GM18868 (cell line): ENCODE measurements around the gene ZNF514.
A peak's percentile ranks its signal among the peaks of the same experiment; 100 is the strongest.
"Not testable (repeated sequence)": the region's sequence is repeated elsewhere in the genome, so short reads cannot be mapped to it uniquely, and the experiment has no call there.

Experiments used
- ATAC-seq: cut with Tn5 transposase; IDR thresholded peaks from one replicate; pipeline ENCODE4 v1.9.1; 2021; ENCODE audit warnings: mild to moderate bottlenecking, moderate library complexity; ENCODE audit not compliant: unreplicated experiment

The ZNF514 gene

GRCh38 chr2:95159690-95160449 is at the start of gene ZNF514:
Gene ZNF514, minus strand, starts transcription at chr2:95159848. Its CDS starts 6,595 bp downstream, at chr2:95153253.
- ATAC-seq, result peak; percentile 92

- no peak for ATAC-seq
Measured at GRCh38 chr2:95208106-95208505, 48.5 kb upstream of the ZNF514 start.

- peak; percentile 97 for ATAC-seq
Measured at GRCh38 chr2:95207111-95207961, 47.7 kb upstream of the ZNF514 start, which contains the start of gene ZNF892. Gene ZNF892, plus strand, starts transcription at chr2:95207521. Its CDS starts 295 bp downstream, at chr2:95207816.

GRCh38 chr2:95206096-95206495 is 46.4 kb upstream of the ZNF514 start:
- no peak for ATAC-seq

- ATAC-seq, result no peak
Measured at GRCh38 chr2:95204396-95204795, 44.7 kb upstream of the ZNF514 start.

- ATAC-seq, result no peak
Measured at GRCh38 chr2:95203911-95204310, 44.3 kb upstream of the ZNF514 start.

DNA sequence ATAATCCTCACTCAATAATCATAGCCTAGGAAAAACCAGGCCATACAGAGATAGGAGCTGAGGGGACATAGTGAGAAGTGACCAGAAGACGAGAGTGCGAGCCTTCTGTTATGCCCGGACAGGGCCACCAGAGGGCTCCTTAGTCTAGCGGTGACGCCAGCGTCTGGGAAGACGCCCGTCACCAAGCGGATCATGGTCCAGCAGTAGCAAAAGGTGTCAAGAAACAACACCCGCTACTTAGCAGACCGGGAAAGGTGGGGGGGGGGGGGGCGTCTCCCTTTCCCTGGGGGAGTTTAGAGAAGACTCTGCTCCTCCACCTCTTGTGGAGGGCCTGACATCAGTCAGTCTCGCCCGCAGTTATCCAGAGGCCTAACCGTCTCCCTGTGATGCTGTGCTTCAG is 33.3 kb upstream of the ZNF514 start:
- ATAC-seq, result not testable (repeated sequence)

DNA sequence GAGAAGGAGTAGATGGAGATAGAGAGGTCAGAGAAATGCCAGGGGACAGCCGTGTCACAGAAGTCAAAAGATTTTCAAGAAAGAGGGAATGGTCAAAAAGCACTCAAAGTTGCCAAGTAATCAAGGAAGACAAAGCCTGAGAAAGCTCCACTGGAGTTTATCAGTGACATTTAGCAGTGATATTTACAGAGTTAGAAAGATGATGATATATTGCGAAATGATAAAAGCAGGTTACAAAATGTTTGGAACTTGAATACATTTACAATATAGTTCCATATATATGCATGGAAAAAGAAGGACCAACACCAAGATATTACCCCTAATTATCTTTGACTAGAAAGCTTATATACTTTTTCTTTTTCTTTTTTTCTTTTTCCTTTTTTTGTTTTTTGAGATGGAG is 26.3 kb upstream of the ZNF514 start:
- no peak for ATAC-seq

- no peak for ATAC-seq
Measured at GRCh38 chr2:95185197-95185596, 25.5 kb upstream of the ZNF514 start.

DNA sequence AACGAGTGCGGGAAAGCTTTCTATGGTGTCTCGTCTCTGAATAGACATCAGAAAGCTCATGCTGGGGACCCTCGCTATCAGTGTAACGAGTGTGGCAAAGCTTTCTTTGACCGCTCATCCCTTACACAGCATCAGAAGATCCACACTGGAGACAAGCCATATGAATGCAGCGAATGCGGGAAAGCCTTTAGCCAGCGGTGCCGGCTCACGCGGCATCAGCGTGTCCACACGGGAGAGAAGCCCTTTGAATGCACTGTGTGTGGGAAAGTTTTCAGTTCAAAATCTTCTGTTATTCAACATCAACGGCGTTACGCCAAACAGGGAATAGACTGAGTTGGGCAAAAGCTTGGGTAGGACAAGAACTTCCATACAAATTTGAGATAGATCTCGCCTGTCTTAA is 22.1 kb upstream of the ZNF514 start:
- no peak for ATAC-seq

DNA sequence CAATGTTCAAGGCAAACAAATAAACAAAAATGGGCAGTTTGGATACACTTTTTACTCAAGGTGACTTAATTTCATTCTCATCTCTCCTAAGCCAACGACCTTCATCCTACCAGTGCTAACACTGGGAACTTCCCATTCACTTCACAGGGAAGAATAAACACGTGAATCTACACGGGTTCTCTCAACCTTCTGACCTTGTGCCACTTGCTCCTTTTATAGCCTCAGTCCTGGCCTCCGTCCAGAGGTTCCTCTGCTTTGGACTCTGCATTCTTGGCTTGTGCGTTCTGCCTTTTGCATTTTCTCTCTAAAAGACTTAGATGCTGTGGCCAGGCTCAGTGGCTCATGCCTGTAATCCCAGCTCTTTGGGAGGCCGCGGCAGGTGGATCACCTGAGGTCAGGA is 19.8 kb upstream of the ZNF514 start:
- ATAC-seq, result no peak

- no peak for ATAC-seq
Measured at GRCh38 chr2:95174031-95174542, 14.4 kb upstream of the ZNF514 start.

DNA sequence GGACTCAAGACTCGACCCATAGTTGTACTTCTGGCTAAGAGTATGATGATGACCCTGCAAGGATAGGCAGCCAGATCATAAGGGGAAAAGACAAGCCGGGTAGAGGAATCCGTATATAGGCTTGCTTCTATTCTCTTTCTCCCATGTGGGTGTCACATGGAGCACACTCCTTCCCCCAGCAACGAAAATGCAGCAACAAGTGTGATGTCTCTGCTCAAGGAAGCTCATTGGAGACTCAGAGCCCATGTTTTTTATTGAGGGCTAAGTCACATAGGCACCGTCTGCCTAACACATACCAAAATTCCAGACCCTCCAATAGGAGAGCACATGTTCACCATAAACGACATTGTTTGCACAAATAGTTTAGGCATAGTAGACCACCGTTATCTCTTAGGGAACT is 12.3 kb upstream of the ZNF514 start:
- no peak for ATAC-seq

GRCh38 chr2:95166065-95166763 is 6.6 kb upstream of the ZNF514 start:
- ATAC-seq, result peak; percentile 13

DNA sequence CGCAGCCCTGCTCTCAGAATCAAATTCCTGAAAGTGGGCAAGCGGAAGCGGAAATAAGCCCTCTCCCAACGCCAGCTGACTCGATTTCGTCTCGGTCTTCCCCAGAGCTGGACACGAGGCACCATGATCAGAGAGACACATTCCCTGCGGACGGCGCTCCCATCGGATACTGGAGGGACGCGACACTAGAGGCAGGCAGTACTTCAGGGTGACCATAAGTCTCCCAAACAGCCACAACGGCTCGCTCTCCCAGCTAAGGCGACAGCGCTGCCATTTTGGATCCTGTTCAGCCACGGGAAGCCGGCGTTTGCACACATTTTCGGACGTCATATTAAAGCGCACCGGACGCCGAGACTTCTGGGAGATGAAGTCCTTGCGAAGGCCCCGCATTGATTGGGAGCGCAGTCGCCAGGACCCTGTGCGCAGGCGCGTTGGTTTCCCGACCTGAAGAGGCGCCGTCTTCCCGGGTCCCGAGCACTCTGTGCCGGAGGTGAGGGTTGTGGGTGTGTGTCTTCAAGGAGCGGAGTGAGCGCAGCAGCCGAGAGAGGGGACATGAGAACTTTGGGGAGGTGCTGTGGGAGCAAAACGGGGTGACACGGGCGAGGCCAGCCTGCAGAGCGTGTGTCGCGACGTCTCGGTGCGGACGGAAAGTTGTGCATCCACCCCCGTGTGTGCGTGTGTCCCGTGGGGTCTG is 5.9 kb upstream of the ZNF514 start, which contains the start of gene ZNF2:
Gene ZNF2 (plus strand): TSS at position 439 of the 694 bp plus-strand sequence. CDS start 10,418 bp downstream, outside the sequence.
- ATAC-seq, result peak; percentile 94

DNA sequence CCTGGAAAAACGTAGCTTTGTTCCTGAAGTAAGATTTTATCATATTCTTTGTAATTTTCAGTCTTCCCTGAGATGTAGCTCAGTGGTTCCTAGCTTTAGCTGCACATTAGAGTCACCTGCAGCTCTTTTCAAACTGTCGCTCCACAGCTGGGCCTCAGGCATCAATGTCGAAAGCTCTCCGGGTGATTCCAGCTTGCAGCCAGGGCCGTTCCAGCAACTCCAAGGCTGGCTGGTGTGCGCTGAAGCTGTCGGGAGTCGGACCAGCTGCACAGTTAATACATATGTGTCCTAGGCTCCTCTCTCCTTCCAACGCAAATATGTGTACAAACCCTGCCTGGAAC is 5.4 kb upstream of the ZNF514 start:
- ATAC-seq, result peak; percentile 3

DNA sequence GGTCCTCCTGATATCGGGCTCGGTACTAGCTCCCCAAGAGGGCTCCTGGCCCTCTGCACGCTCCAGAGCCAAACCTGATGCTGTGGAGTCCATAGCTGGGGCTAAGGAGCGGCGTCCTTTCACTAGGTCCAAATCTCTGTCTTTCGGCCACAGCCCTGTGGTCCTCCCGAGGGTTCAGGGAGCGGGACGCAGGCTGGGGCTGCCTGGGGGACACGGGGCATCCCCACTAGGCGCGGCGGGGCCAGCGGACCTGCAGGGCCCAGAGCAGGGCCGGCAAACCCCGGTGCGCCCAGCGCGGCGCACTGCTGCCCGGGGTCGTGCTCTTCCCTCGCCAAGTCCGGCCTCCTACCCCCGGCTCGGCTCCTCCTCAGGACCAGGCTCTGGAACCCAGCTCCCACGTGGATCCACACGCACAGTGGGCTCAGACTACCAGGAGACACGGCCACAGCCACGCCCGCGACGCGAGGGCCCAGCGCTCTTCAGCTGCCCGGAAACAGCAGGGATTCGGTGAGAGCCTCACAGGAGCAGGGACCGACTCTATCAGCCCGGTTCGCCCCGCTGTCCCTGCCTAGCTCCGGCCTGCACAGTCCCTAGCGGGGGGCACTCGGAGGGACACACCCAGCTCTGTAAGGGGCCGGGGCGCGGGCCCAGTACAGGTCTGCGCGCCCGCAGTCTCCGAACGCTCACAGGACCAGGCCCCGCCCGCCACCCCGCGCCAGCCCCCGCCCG is 593 bp downstream of the ZNF514 start:
- peak; percentile 57 for ATAC-seq

DNA sequence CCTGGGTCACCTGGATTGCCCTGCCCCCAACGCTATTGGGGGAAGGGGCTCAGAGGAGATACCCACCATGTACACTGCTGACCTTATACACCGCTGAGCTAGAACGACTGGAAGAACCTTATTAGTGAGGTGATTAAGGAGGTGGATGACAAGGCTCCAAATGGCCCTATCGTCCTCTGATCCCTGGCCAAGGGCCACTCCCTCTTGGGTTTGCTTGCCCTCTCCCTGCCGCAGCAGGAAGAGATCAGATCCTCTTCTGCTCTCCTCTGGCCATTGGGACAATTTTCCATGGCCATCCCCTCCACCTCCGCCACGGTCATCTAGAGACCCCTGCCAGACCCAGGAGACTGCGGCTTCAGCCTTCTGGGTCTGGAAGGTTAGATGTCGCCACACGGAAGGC is 1.2 kb downstream of the ZNF514 start:
- ATAC-seq, result no peak

GRCh38 chr2:95149397-95149984 is 10.2 kb downstream of the ZNF514 start:
- no peak for ATAC-seq
